Measurements from ENCODE around the gene ALDH1L2.
"Not testable (repeated sequence)": the region's sequence is repeated elsewhere in the genome, so short reads cannot be mapped to it uniquely, and the experiment has no call there.

ALDH1L2 gene

GRCh38 chr12:105095338-105095737, 11.1 kb upstream of the ALDH1L2 start:
- CTCF ChIA-PET; H3K4me3 ChIP-seq (ENCODE audit: low read depth, low read length); H3K9me3 ChIP-seq (ENCODE audit: control insufficient read depth, insufficient read depth, low read depth, low read length); POLR2A ChIA-PET; H3K36me3 ChIP-seq (ENCODE audit: control insufficient read depth in 2 of 2, insufficient read depth in 1 of 2, low read length in 2 of 2); H3K4me1 ChIP-seq (ENCODE audit: control insufficient read depth, insufficient read depth, low read length); H3K27ac ChIP-seq (ENCODE audit: extremely low read depth, low read depth, low read length): not testable (repeated sequence)
- TF ChIP-seq ZNF626 (tag by site-specific recombination; IDR thresholded peaks at IDR 0.05) (peak; percentile 65; the same call in 1 of the 2 replicates), SETDB1 (IDR thresholded peaks at IDR 0.05; ENCODE audit: insufficient read length, low read length) (peak; percentile 34)

- Histone ChIP-seq H3K36me3 (ENCODE audit: control insufficient read depth in 2 of 2, insufficient read depth in 1 of 2, low read length in 2 of 2) (no peaks in the 10 kb centered on the region), H3K4me3 (ENCODE audit: low read depth, low read length) (no peak overlapping the region), H3K27ac (ENCODE audit: extremely low read depth, low read depth, low read length) (no peak overlapping the region), H3K4me1 (ENCODE audit: control insufficient read depth, insufficient read depth, low read length) (no peaks in the 10 kb centered on the region), H3K9me3 (ENCODE audit: control insufficient read depth, insufficient read depth, low read depth, low read length) (no peaks in the 10 kb centered on the region)
- TF ChIP-seq ZNF488 (tag by site-specific recombination; IDR thresholded peaks at IDR 0.05) (no peak), SCRT1 (tag by site-specific recombination; IDR thresholded peaks at IDR 0.05; ENCODE audit: borderline replicate concordance) (no peak), ZSCAN30 (tag by site-specific recombination; IDR thresholded peaks at IDR 0.05) (no peak), ZNF239 (tag by site-specific recombination; IDR thresholded peaks at IDR 0.05) (no peak), ZNF366 (tag by site-specific recombination; conservative IDR thresholded peaks at IDR 0.05) (no peak)
- CTCF ChIA-PET = interaction anchor here (0.6 to 1.5 kb wide), 2 partner anchors 16 to 891 kb away, joined by 3 read pairs; partner anchors contain the start of gene WASHC4
- POLR2A ChIA-PET = no interaction called here
Measured at GRCh38 chr12:105092336-105092735, 8.1 kb upstream of the ALDH1L2 start.

- POLR2A ChIA-PET = interaction anchor here (0.6 to 0.9 kb wide), 2 partner anchors 16 to 160 kb away, joined by 4 read pairs; partner anchors contain the start of gene WASHC4
- H3K4me3 ChIP-seq (ENCODE audit: low read depth, low read length) = no peak overlapping the region
Measured at GRCh38 chr12:105091476-105092206, 7.4 kb upstream of the ALDH1L2 start.

GRCh38 chr12:105090361-105090760, 6.1 kb upstream of the ALDH1L2 start:
- H3K4me1 ChIP-seq (ENCODE audit: control insufficient read depth, insufficient read depth, low read length) = no peaks in the 10 kb centered on the region
- H3K27ac ChIP-seq (ENCODE audit: extremely low read depth, low read depth, low read length) = no peak overlapping the region
- H3K4me3 ChIP-seq (ENCODE audit: low read depth, low read length) = no peak overlapping the region
- H3K9me3 ChIP-seq (ENCODE audit: control insufficient read depth, insufficient read depth, low read depth, low read length) = no peaks in the 10 kb centered on the region
- TF ChIP-seq HOXC10 (CRISPR knock-in tag; IDR thresholded peaks at IDR 0.05) = no peak
- 0 out of 2 replicates have a peak, but pooled peaks have one; percentile 40 for TF ChIP-seq EGR2 (tag by site-specific recombination; IDR thresholded peaks at IDR 0.05; ENCODE audit: low read depth)
- POLR2A ChIA-PET = no interaction called here
- no peaks in the 10 kb centered on the region for H3K36me3 ChIP-seq (ENCODE audit: control insufficient read depth in 2 of 2, insufficient read depth in 1 of 2, low read length in 2 of 2)
- CTCF ChIA-PET = no interaction called here

More at GRCh38 chr12:105091476-105092206, 7.4 kb upstream of the ALDH1L2 start:
- H3K4me1 ChIP-seq (ENCODE audit: control insufficient read depth, insufficient read depth, low read length) = no peaks in the 10 kb centered on the region
- no peak overlapping the region for H3K27ac ChIP-seq (ENCODE audit: extremely low read depth, low read depth, low read length)
- TF ChIP-seq ZNF37A (tag by site-specific recombination; IDR thresholded peaks at IDR 0.05) = no peak
- no peak for TF ChIP-seq ZNF704 (tag by site-specific recombination; IDR thresholded peaks at IDR 0.05)
- no peak for TF ChIP-seq ZNF26 (tag by site-specific recombination; IDR thresholded peaks at IDR 0.05)
- TF ChIP-seq ZBTB17 (tag by site-specific recombination; IDR thresholded peaks at IDR 0.05) = peak; percentile 62; the same call in 1 of the 2 replicates
- no peaks in the 10 kb centered on the region for H3K9me3 ChIP-seq (ENCODE audit: control insufficient read depth, insufficient read depth, low read depth, low read length)
- no peaks in the 10 kb centered on the region for H3K36me3 ChIP-seq (ENCODE audit: control insufficient read depth in 2 of 2, insufficient read depth in 1 of 2, low read length in 2 of 2)
- CTCF ChIA-PET = interaction anchor here (0.6 to 1.5 kb wide), 3 partner anchors 16 to 1372 kb away, joined by 3 read pairs; partner anchors contain the start of gene WASHC4

All from HEK293 (cell line).